ENCODE measurements around the gene CAMK1D. TPM values are rescaled to one million over a fixed set of nuclear protein-coding genes. Genes with fewer than 3 reads are reported as not detected.
A peak's percentile ranks its signal among the peaks of the same experiment; 100 is the strongest.

CAMK1D gene
- polyA plus RNA-seq, 2 of the 4 experiments (the other 2 are of a cell fraction): 6.6 to 12.5 TPM

GRCh38 chr10:12597788-12598765 lies 248.7 kb downstream of the CAMK1D start:
- ATAC-seq: no peak
- 0 out of 3 replicates have a peak, but pooled peaks cover 4% of the 10 kb centered on the region for H3K9me3 ChIP-seq
- H3K27ac ChIP-seq: no peak overlapping the region
- POLR2A ChIA-PET: interaction anchor here (0.6 kb wide), 1 partner anchor 254 kb away, joined by 3 read pairs; no protein-coding TSS in a partner anchor
- no peak overlapping the region for H3K4me2 ChIP-seq
- no peak overlapping the region for H3K4me3 ChIP-seq
- WGBS (ENCODE audit: missing lambda C conversion rate): 88% methylated on average over 15 of the region's 15 CpGs
- DNase-seq (ENCODE audit: low read depth in 1 of 2, low spot score in 1 of 2): no peak
- CTCF ChIA-PET: interaction anchor here (0.9 to 1.3 kb wide), 3 partner anchors 10 to 332 kb away, joined by 3 to 5 read pairs (median 4); no protein-coding TSS in a partner anchor
- no peak for FAIRE-seq
- H3K4me1 ChIP-seq: peaks cover 5% of the 10 kb centered on the region
- no peak for TF ChIP-seq EP300 (IDR thresholded peaks at IDR 0.05)

GRCh38 chr10:12600652-12601051 lies 251.3 kb downstream of the CAMK1D start:
- FAIRE-seq: no peak
- CTCF ChIA-PET: interaction anchor here (0.9 to 1.9 kb wide), 3 partner anchors 21 to 263 kb away, joined by 3 to 6 read pairs (median 5); no protein-coding TSS in a partner anchor

GRCh38 chr10:12602521-12602920 lies 253.2 kb downstream of the CAMK1D start:
- DNase-seq (ENCODE audit: low read depth in 1 of 2, low spot score in 1 of 2) (no peak), ATAC-seq (no peak), FAIRE-seq (no peak)
- 90% methylated on average over 7 of the region's 7 CpGs for WGBS (ENCODE audit: missing lambda C conversion rate)
- ChIA-PET CTCF (interaction anchor here (0.5 to 1.9 kb wide), 3 partner anchors 31 to 437 kb away, joined by 3 to 6 read pairs (median 3); no protein-coding TSS in a partner anchor), POLR2A (no interaction called here)
- Histone ChIP-seq H3K4me1 (peaks cover 23% of the 10 kb centered on the region), H3K27ac (peak overlapping the region in 1 of 2 experiments; percentile 32; a peak in 1 of 6 replicates), H3K9me3 (no peaks in the 10 kb centered on the region), H3K4me2 (no peak overlapping the region), H3K4me3 (no peak overlapping the region)
- TF ChIP-seq FOSL2 (IDR thresholded peaks at IDR 0.05) (no peak), FOSL2 (CRISPR knock-in tag; IDR thresholded peaks at IDR 0.05) (no peak), ELK1 (IDR thresholded peaks at IDR 0.05; ENCODE audit: low read depth, low read length) (no peak), MAFK (IDR thresholded peaks at IDR 0.05; ENCODE audit: partially characterized antibody) (peak; percentile 2), KDM5A (IDR thresholded peaks at IDR 0.05) (no peak), HDAC2 (IDR thresholded peaks at IDR 0.05) (no peak)

More at GRCh38 chr10:12600652-12601051, 251.3 kb downstream of the CAMK1D start:
- H3K9me3 ChIP-seq: 0 out of 3 replicates have a peak, but pooled peaks cover 4% of the 10 kb centered on the region
- H3K4me3 ChIP-seq: no peak overlapping the region
- ATAC-seq (no peak), DNase-seq (ENCODE audit: low read depth in 1 of 2, low spot score in 1 of 2) (no peak)
- WGBS (ENCODE audit: missing lambda C conversion rate): 71% methylated on average over 4 of the region's 4 CpGs
- H3K4me2 ChIP-seq: no peak overlapping the region
- no peak for TF ChIP-seq REST (IDR thresholded peaks at IDR 0.05)
- TF ChIP-seq HEYL (CRISPR knock-in tag; IDR thresholded peaks at IDR 0.05): no peak
- no peak for TF ChIP-seq RCOR1 (IDR thresholded peaks at IDR 0.05; ENCODE audit: low read depth, low read length)
- TF ChIP-seq CHD2 (IDR thresholded peaks at IDR 0.05; ENCODE audit: low read length, partially characterized antibody): no peak
- TF ChIP-seq NR3C1 (IDR thresholded peaks at IDR 0.05): no peak
- TF ChIP-seq EP300 (IDR thresholded peaks at IDR 0.05): no peak
- TF ChIP-seq BHLHE40 (IDR thresholded peaks at IDR 0.05; ENCODE audit: low read depth, low read length): no peak
- TF ChIP-seq POLR2AphosphoS2 (conservative IDR thresholded peaks at IDR 0.05; ENCODE audit: low read length): no peak
- no peak for TF ChIP-seq CHD4 (IDR thresholded peaks at IDR 0.05; ENCODE audit: borderline replicate concordance)
- TF ChIP-seq HDAC2 (IDR thresholded peaks at IDR 0.05): no peak
- no peak for TF ChIP-seq EHMT2 (IDR thresholded peaks at IDR 0.05; ENCODE audit: low read depth)
- TF ChIP-seq USF2 (IDR thresholded peaks at IDR 0.05): no peak
- no peak for TF ChIP-seq ZFP36 (IDR thresholded peaks at IDR 0.05; ENCODE audit: borderline replicate concordance, partially characterized antibody)
- TF ChIP-seq RARB (CRISPR knock-in tag; IDR thresholded peaks at IDR 0.05): no peak
- no peak for TF ChIP-seq TFCP2L1 (CRISPR knock-in tag; IDR thresholded peaks at IDR 0.05)
- TF ChIP-seq KDM1A (IDR thresholded peaks at IDR 0.05; ENCODE audit: low read depth): no peak
- TF ChIP-seq KDM5A (IDR thresholded peaks at IDR 0.05): no peak
- TF ChIP-seq GATA3 (IDR thresholded peaks at IDR 0.05; ENCODE audit: borderline replicate concordance): no peak
- H3K4me1 ChIP-seq: peaks cover 15% of the 10 kb centered on the region
- POLR2A ChIA-PET: no interaction called here
- no peak overlapping the region for H3K27ac ChIP-seq
